Ishikawa (cell line): ENCODE measurements around the gene DNPEP.

Source experiments
- EGR1 ChIP-seq: IDR thresholded peaks from 2 replicates; pipeline ENCODE4 v1.6.1; 2012
- EP300 ChIP-seq: IDR thresholded peaks from 2 replicates; pipeline ENCODE4 v1.6.1; 2012; ENCODE audit warnings: borderline replicate concordance
- FOXM1 ChIP-seq: IDR thresholded peaks from 2 replicates; pipeline ENCODE4 v1.6.1; 2012; ENCODE audit warnings: low read depth, borderline replicate concordance
- TCF12 ChIP-seq: IDR thresholded peaks from 2 replicates; pipeline ENCODE4 v1.6.1; 2012; ENCODE audit warnings: low read depth
- YY1 ChIP-seq: IDR thresholded peaks from 2 replicates; pipeline ENCODE4 v1.6.1; 2012; ENCODE audit warnings: low read depth
- TF ChIP-seq, protein P1 (sequence below): IDR thresholded peaks from 2 replicates; pipeline ENCODE4 v1.6.1; 2012; ENCODE audit warnings: low read depth, mild to moderate bottlenecking

GRCh38 chr2:219402665-219403515 is 15.2 kb upstream of the DNPEP start:
- TF ChIP-seq EGR1 (no peak), YY1 (no peak), TCF12 (no peak), FOXM1 (no peak), EP300 (no peak)
- TF ChIP-seq, protein P1, sequence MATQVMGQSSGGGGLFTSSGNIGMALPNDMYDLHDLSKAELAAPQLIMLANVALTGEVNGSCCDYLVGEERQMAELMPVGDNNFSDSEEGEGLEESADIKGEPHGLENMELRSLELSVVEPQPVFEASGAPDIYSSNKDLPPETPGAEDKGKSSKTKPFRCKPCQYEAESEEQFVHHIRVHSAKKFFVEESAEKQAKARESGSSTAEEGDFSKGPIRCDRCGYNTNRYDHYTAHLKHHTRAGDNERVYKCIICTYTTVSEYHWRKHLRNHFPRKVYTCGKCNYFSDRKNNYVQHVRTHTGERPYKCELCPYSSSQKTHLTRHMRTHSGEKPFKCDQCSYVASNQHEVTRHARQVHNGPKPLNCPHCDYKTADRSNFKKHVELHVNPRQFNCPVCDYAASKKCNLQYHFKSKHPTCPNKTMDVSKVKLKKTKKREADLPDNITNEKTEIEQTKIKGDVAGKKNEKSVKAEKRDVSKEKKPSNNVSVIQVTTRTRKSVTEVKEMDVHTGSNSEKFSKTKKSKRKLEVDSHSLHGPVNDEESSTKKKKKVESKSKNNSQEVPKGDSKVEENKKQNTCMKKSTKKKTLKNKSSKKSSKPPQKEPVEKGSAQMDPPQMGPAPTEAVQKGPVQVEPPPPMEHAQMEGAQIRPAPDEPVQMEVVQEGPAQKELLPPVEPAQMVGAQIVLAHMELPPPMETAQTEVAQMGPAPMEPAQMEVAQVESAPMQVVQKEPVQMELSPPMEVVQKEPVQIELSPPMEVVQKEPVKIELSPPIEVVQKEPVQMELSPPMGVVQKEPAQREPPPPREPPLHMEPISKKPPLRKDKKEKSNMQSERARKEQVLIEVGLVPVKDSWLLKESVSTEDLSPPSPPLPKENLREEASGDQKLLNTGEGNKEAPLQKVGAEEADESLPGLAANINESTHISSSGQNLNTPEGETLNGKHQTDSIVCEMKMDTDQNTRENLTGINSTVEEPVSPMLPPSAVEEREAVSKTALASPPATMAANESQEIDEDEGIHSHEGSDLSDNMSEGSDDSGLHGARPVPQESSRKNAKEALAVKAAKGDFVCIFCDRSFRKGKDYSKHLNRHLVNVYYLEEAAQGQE: no peak
